Heart left ventricle (tissue), 16 donors: Measurements from ENCODE around the gene BLOC1S2. TPM values are rescaled to one million over a fixed set of nuclear protein-coding genes. Genes with fewer than 3 reads are reported as not detected.

Experiments
- ATAC-seq, 4 donors: fragments of 200-7000 bp; cut with Tn5 transposase; one replicate each; pipeline ENCODE4 v1.9.1; 2020 to 2022; ENCODE audit warnings: moderate library complexity in 4 of 4, mild to moderate bottlenecking in 3 of 4, moderate number of reproducible peaks in 1 of 4
- DNase-seq, 5 donors: peaks; one replicate each; pipeline ENCODE4 v3.0.0-alpha.2; 2020
- H3K27ac ChIP-seq, 12 donors: fragments of 200-600 bp; sonication (generic) in 4 of 12; one replicate each; pipeline versions ENCODE4 v1.5.0 to v1.8.0; 2016 to 2022; ENCODE audit warnings: mild to moderate bottlenecking in 2 of 12
- H3K27me3 ChIP-seq, 9 donors: fragments of 200-600 bp; sonication (generic) in 2 of 9; one replicate each; pipeline versions ENCODE4 v1.5.1 to v1.8.0; 2016 to 2022; ENCODE audit warnings: mild to moderate bottlenecking in 3 of 9
- H3K36me3 ChIP-seq, 9 donors: fragments of 200-600 bp; sonication (generic) in 2 of 9; one replicate each; pipeline versions ENCODE4 v1.5.0 to v1.8.0; 2018 to 2022; ENCODE audit warnings: mild to moderate bottlenecking in 2 of 9
- H3K4me1 ChIP-seq, 12 donors: fragments of 200-600 bp; sonication (generic) in 4 of 12; one replicate each; pipeline versions ENCODE4 v1.5.0 to v1.8.0; 2016 to 2022; ENCODE audit warnings: mild to moderate bottlenecking in 3 of 12
- H3K4me3 ChIP-seq, 12 donors: fragments of 200-600 bp; sonication (generic) in 4 of 12; one replicate each; pipeline versions ENCODE4 v1.5.0 to v1.8.0; 2017 to 2022; ENCODE audit warnings: mild to moderate bottlenecking in 9 of 12, moderate library complexity in 4 of 12
- H3K9me3 ChIP-seq, 12 donors: fragments of 200-600 bp; sonication (generic) in 4 of 12; one replicate each; pipeline versions ENCODE4 v1.5.0 to v1.8.0; 2016 to 2022; ENCODE audit warnings: mild to moderate bottlenecking in 1 of 12
- CTCF ChIP-seq, 12 donors: fragments of 200-600 bp; sonication (generic) in 4 of 12; IDR thresholded peaks; one replicate each; pipeline versions ENCODE4 v1.5.0 to v1.8.0; 2018 to 2022; ENCODE audit warnings: antibody characterized with exemption in 12 of 12, mild to moderate bottlenecking in 5 of 12
- POLR2A ChIP-seq, 2 donors: fragments of 450-650 bp; IDR thresholded peaks; one replicate each; pipeline ENCODE4 v1.6.1; 2017; ENCODE audit warnings: antibody characterized with exemption in 2 of 2, mild to moderate bottlenecking in 2 of 2, moderate library complexity in 2 of 2
- whole genome bisulfite sequencing, 4 donors: extraction: QIAGEN DNeasy Blood & Tissue Kit in 2 of 4; methylation state at CpG; one replicate each; pipeline versions ENCODE4 v1.1.5 to v1.1.7; 2013 to 2018; 5-methylcytosine and 5-hydroxymethylcytosine counted together
- intact Hi-C, 10 donors: fragments of 100-400 bp; cut with DNase I; formaldehyde crosslinking; loops; one replicate each; pipeline versions ENCODE4 v1.11.1 to v1.14.2; 2022
- polyA plus RNA-seq, 2 donors: library from polyadenylated mRNA; stranded (reverse); fragments of 200-250 nt; gene quantifications; one replicate each; pipeline ENCODE4 v1.2.3, GENCODE V29; 2013
- total RNA-seq, 9 donors: library from RNA; depleted of rRNA in 2 of 9; stranded (reverse); fragments of >200 nt in 2 of 9; fragmentation: NEBNext Ultra II Directional in 3 of 9; extraction: Animal tissue kit (Norgen Biotek cat#: 25700) in 3 of 9; gene quantifications; one replicate each; pipeline versions ENCODE4 v1.1.0 to v1.2.4, GENCODE V29; 2016 to 2023
- donor health status: ischemic (EF 13 %, LVEDD 7.1; RV severe dilation, severe dysfunction).
- donor health status: healthy with polysubstance abuse.
- donor health status: DM: no; HTN: yes; CAD: no.
- donor health status: DM: no; HTN: no; CAD: no.
- donor health status: ischemic (EF 25% LVEDD 6.9; RV normal size, moderate dysfunction).
- donor health status: ischemic (EF 25% LVEDD 5.7; RV mildly dilated, moderate dysfunction).
- donor health status: healthy.
- donor health status: DM: yes; HTN: yes; CAD: no.
- donor health status: ischemic (EF 35%, LVEDD 5.7; RV mildly dilated, moderate dysfunction).
- donor health status: nonischemic (EF 11% LVEDD 7.7; RV severe dilation, severe dysfunction).
- donor health status: DM: yes; HTN: yes; CAD: no.
- donor health status: PGD.
- donor health status: ischemic (EF 29% LVEDD 5.4; RV normal size, mild dysfunction).
- donor health status: nonischemic (EF 23%, LVEDD 6.1; RV moderate dilation, normal function).

The BLOC1S2 gene
- total and polyA plus RNA-seq, 11 donors, result 14.6 to 43.8 (median 21.3) TPM

DNA sequence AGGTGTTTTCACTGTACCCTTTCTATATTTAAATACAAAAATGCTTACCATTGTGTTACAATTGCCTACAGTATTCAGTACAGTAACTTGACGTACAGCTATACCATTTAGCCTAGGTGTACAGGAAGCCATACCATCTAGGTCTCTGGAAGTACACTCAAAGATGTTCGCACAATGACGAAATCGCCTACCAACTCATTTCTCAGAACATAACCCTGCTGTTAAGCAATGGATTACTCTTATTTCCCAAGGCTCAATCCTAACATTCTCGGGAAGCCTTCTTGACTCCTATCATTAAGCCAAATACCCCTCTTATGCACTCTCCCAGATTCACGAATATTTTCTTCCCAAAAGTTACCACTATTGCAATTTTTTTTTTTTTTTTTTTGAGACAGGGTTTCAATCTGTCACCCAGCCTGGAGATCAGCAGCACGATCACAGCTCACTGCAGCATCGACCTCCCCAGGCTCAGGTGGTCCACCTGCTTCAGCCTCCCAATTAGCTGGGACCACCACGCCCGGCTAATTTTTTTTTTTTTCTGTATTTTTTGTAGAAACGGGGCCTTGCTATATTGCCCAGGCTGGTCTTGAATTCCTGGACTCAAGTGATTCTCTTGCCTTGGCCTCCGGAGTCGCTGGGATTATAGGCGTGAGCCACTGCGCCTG is 20.5 kb downstream of the BLOC1S2 start:
- Histone ChIP-seq H3K4me1 (peaks cover 3 to 28% (median 15%) of the 10 kb centered on the region in 12 donors), H3K4me3 (peak overlapping the region in 11 of 12 donors; percentile 66 to 99 (median 92)), H3K9me3 (no peaks in the 10 kb centered on the region), H3K36me3 (peaks cover 0 to 15% (median 4%) of the 10 kb centered on the region in 9 donors), H3K27ac (no peak overlapping the region), H3K27me3 (no peaks in the 10 kb centered on the region)
- intact Hi-C loops, result loop anchor here in 2 of 10 donors (2.0 to 5.0 kb wide), 2 partner anchors 19 to 79 kb away; partner anchors contain the start of gene ERLIN1 (in 1 of the 2)
- 90 to 94% (median 93%) methylated on average over 15 of the region's 15 CpGs for WGBS, 4 donors
- no peak for ATAC-seq
- no peak for DNase-seq
- TF ChIP-seq POLR2A (IDR thresholded peaks at IDR 0.05) (no peak), CTCF (IDR thresholded peaks at IDR 0.05) (no peak)

- Histone ChIP-seq H3K9me3 (no peaks in the 10 kb centered on the region), H3K4me1 (peaks cover 0 to 23% (median 0%) of the 10 kb centered on the region in 12 donors), H3K27ac (no peak overlapping the region), H3K36me3 (peaks cover 0 to 100% (median 96%) of the 10 kb centered on the region in 9 donors), H3K27me3 (no peaks in the 10 kb centered on the region), H3K4me3 (no peak overlapping the region)
- ATAC-seq (no peak), DNase-seq (no peak)
- TF ChIP-seq POLR2A (IDR thresholded peaks at IDR 0.05), result no peak
- TF ChIP-seq CTCF (IDR thresholded peaks at IDR 0.05), result no peak
- intact Hi-C loops, result no loop called here
- WGBS, 4 donors, result 92 to 98% (median 92%) methylated on average over 3 of the region's 3 CpGs
Measured at GRCh38 chr10:100254191-100254590, 32.3 kb downstream of the BLOC1S2 start.

DNA sequence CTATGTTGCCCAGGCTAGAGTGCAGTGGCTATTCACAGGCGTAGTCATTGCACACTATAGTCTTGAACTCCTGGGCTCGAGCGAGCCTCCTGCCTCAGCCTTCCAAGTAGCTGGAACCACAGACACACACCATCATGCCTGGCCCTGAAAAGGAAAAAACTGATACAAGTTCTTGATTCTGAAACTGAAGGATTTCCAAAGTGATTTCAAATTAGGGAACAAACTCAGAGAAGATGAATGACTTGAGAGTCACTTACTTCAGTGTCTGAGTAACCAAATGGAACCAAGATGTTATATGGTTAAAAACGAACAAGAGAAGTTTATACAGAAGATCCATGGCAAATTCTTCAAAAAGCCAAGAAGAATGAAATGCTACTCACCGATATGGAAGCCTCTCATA is 33.4 kb downstream of the BLOC1S2 start:
- no peak for TF ChIP-seq CTCF (IDR thresholded peaks at IDR 0.05)
- no peak for TF ChIP-seq POLR2A (IDR thresholded peaks at IDR 0.05)
- 93 to 97% (median 96%) methylated on average over 5 of the region's 5 CpGs for WGBS, 4 donors
- Histone ChIP-seq H3K4me1 (peaks cover 0 to 23% (median 0%) of the 10 kb centered on the region in 12 donors), H3K4me3 (no peak overlapping the region), H3K36me3 (peaks cover 0 to 100% (median 97%) of the 10 kb centered on the region in 9 donors), H3K9me3 (no peaks in the 10 kb centered on the region), H3K27ac (no peak overlapping the region), H3K27me3 (no peaks in the 10 kb centered on the region)
- ATAC-seq, result no peak
- intact Hi-C loops, result no loop called here
- no peak for DNase-seq

GRCh38 chr10:100248820-100249219 is 37.7 kb downstream of the BLOC1S2 start:
- DNase-seq (no peak), ATAC-seq (peak in 2 of 4 donors; percentile 90 to 94)
- WGBS, 4 donors, result 89 to 97% (median 94%) methylated on average over 7 of the region's 7 CpGs
- Histone ChIP-seq H3K27ac (no peak overlapping the region), H3K9me3 (no peaks in the 10 kb centered on the region), H3K4me1 (peaks cover 0 to 7% (median 0%) of the 10 kb centered on the region in 12 donors), H3K36me3 (peaks cover 0 to 100% (median 99%) of the 10 kb centered on the region in 9 donors), H3K27me3 (no peaks in the 10 kb centered on the region), H3K4me3 (no peak overlapping the region)
- intact Hi-C loops, result no loop called here
- TF ChIP-seq CTCF (IDR thresholded peaks at IDR 0.05), result no peak
- no peak for TF ChIP-seq POLR2A (IDR thresholded peaks at IDR 0.05)
